NAMALWA (cell line): ENCODE measurements around the gene MYOZ3.

Experiments
- DNase-seq: peaks from one replicate; pipeline ENCODE4 v3.0.0-alpha.2; 2015; ENCODE audit warnings: low spot score

Gene MYOZ3

DNA sequence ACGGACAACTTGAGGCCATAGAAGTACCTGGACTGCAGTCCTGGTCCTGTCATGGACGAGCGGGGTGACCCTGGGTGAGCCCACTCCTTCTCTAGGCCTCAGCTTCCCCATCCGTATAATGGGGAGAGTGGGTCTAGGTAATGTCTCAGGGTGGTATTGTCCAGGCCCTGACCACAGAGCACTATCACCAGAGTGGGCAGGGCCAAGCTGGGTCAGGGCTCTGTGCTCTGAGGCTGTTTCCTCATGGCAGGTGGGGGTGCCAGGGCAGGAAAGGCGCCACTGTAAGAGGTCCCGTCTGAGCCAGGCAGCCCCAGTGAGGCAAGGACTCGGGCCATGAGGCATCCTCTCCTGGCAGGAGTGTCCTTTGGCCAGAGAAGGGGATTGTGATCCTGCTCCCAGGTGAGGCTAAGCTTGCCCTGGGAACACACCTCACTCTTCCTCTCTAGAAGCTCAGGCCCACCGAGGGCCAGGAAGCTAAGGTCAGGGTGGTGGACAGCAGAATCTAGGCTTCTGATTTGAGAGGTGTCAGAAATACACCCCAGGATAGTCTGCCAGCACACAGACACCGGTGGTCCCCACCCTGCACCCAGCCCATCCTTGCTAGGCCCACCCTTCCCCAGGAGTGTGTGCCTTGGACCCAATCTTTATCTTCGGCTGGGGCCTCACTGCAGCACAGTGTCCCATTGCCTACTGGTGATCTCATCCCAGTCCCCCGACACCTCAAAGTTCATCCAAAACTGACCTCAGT, 1.5 kb upstream of the MYOZ3 start:
- DNase-seq: no peak

DNA sequence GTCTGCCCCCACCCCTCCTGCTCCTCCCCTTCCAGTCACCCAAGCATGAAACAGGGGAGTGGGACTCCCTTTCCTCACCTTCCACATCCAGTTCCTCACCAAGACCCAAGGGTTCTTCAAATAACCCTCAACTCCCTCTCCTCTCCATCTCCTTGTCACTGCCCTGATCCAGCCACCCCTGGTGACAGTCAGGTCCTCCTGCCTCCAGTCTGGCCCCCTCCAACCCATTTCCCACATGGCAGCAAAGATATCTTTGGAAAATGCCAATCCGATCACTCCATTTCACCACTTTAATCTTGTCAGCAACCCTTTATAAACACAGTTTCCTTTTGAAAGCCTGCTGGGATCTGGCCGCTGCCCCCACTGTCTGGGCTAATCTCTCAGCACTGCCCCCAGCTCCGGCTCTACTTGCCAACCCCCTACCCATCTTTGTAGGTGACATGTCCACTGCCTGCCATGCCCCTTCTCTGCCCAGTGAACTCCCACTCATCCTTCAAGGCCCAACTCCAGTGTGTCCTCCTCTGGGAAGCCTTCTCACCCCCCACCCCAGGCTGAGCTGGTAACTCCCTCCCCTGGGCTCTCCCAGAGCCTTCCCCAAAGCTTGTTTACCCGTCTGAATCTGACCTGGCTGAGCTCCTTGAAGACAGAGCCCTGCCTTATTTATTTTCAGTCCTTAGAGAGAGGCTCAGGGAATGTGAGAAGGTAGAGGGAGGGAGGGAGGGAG, 781 bp upstream of the MYOZ3 start:
- no peak for DNase-seq

DNA sequence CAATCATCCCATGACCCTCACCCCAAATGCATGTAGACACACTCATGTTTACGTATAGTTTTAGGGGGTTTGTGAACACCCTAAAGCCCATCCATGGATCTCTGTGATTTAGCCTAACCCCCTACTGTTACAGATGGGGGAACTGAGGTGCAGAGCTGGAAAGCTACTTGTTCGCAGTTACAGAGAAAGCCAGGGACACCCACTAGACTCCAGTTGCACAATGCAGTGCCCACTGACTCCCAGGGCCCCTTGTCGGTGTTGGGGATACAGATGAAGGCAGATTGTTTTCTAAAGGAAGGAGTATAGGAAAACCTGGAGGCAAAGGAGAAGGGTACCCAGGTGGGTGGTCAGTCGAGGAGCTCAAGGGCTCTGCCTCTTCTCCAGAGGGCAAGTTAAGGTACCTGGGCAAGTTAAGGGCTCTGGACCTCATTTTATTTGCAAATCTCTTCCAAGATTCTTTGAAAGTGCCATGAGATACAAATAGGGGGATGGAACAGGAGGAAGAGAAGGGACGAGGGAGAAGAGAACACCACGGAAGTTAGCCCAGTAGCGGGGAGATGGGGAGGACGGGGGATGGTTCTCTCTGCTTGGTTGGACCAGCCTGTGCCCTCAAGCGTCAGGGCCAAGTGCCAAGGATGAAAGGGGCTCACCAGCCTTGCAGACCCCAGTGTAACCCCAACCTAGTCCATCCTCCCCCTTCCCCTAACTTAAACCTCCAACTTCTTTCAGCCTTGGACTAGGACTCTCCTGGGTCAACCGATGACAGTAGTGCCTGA, 958 bp downstream of the MYOZ3 start:
- no peak for DNase-seq

DNA sequence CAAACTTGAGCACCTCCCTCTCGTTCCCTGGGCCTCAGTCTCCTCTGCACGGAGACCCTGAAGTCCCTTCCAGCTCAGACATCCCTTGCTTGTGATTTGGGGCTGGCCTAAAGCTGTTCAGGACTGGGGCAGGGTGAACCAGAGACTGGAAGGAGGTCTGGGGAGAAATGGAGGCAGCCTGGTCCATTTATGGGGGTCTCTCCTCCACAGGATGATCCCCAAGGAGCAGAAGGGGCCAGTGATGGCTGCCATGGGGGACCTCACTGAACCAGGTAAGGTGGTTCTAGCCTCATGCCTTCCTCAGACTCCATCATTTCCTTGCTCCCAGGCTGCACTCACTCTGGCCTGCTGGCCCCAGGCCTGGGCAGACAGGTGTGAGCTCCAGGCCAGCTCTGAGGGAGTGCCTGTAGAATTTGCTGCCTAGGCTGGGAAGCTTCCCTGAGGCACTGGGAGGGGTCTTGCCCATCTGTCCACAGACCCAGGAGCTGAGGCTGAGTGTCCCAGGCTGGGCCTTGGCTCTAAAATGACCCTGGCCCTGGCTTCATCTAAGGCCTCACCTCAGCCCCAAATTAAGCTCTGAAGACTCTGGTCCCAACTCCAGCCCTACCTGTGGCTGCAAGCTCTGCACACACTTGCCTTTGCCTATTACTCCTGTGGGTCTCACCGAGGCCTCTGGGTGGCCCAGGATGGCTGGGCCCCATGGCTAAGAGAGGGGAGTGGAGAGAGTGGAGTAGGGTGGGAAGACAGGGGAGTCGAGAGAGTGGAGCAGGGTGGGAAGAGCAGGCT, 1.9 kb downstream of the MYOZ3 start:
- no peak for DNase-seq

DNA sequence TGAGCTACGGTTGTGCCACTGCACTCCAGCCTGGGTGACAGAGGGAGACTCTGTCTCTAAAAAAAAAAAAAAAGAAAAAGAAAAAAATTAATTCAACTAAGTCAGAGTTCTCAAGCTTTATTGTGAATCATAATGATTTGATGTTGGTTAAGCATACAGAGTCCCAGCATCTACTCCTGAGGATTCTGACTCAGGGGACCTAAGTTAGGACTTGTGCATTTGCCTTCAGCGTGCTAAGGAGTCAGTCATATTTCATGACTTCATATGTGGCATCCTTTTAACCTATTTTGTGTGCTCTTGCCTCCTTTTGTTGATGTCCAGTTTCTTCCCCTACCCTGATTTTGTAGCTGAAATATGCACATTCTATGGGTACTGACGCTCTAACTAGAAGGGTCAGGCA, 2.9 kb downstream of the MYOZ3 start:
- DNase-seq: no peak

DNA sequence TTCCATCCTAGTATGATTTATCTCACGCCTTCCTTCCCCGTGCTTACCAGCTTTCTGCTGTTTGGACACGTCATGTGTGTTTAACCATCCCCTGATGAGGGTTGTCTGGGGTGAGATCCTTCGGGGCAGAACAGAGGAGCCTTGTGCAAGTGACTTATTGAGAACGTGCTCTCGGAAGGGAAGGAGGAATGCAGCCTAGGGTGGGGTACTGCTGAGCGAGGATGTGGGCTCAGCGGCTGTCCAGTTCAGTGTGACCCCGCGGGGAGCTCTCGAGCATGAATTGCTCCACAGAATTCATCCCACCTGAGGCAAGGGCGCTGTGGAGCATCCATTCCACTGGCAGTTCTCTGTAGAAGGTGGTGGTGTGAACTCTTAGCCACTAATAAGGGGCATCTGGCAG, 4.0 kb downstream of the MYOZ3 start:
- DNase-seq: no peak

DNA sequence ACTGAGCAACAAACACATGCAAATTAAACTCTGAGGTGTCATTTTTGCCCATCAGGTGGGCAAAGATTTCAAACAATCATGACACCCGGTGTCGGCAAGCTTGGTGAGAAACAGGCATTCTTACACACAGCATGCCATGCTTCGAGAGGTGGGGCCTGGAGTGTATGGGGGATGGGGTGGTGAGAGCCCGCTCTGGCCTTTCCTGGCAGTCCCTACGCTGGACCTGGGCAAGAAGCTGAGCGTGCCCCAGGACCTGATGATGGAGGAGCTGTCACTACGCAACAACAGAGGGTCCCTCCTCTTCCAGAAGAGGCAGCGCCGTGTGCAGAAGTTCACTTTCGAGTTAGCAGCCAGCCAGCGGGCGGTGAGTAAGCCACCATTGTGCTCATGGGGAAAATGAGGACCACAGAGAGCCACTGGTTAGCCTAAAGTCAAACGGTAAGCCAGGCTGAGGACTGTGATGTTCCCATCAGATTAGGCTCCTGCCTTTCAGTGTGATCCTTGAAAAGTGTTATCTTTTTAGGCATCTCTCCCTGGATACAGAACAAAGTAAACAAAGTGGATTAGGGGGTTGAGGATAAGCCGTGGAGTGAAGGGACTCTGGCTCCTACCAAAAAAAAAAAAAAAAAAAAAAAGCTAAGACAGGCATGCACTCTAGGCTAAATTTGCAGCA, 9.4 kb downstream of the MYOZ3 start:
- DNase-seq: no peak

DNA sequence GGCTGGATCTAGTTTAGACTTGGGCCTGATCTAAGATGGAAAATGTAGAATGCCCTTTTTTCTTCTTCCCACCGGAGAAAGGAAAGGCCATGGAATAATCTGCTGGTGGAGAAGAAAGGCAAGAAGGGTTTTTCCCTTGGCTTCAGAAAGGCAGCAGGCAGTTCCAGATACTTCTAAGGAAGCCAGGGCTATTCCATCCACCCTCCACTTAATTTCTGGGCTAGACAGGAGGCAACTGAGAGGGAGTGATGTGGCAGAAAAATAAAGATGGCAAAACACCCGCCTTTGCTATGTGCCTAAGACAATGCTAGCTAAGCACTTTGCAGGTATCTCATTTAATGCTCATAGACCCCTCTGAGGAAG, 9.9 kb downstream of the MYOZ3 start:
- DNase-seq: no peak

DNA sequence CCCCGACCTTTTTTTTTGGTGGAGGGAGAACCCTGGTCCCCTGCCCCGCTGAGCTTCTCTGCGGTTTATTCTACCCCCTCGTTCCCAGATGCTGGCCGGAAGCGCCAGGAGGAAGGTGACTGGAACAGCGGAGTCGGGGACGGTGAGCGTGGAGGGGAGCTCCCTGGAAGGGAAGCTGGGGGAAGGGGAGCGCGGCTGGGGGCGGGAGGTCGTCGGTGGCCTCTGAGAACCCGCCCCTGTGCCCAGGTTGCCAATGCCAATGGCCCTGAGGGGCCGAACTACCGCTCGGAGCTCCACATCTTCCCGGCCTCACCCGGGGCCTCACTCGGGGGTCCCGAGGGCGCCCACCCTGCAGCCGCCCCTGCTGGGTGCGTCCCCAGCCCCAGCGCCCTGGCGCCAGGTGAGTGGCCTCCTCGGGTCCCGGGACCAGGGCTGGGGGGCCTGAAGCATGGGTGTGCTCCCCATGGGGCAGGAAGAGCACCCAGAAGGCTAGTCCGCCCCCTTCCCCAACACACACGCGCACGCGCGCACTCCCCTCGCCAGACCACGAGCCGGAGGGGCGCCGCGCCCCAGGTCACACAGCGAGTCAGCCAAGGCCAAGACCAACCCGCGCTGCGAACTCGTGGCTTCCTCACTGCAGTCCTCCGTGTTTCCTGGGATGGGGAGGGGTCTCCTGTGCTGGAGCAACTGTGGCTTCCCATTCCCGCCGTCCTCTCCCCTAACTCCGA, 10.6 kb downstream of the MYOZ3 start:
- DNase-seq: no peak

DNA sequence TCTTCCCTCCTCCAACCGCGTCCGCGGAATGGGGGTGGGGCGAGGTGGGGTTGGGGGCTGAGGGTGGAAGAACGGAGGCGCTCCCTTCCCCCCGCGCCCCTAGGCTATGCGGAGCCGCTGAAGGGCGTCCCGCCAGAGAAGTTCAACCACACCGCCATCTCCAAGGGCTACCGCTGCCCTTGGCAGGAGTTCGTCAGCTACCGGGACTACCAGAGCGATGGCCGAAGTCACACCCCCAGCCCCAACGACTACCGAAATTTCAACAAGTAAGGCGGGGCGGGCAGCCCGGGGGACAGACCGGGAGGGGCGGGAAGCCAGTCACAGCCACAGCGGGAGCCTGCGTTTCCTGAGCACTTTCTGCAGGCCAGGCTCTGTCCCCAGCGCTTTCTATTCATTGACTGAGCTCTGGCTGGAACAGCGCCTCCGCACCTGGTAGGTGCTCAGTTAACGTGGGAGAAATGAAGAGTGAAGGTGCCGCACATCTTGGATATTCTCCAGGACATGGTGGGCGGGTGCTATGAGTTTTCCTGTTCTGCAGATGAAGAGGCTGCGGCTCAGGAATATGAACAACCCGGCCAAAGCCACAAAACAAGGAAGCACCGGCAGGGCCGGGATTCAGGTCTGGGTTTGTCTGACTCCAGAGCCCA, 11.3 kb downstream of the MYOZ3 start:
- no peak for DNase-seq

DNA sequence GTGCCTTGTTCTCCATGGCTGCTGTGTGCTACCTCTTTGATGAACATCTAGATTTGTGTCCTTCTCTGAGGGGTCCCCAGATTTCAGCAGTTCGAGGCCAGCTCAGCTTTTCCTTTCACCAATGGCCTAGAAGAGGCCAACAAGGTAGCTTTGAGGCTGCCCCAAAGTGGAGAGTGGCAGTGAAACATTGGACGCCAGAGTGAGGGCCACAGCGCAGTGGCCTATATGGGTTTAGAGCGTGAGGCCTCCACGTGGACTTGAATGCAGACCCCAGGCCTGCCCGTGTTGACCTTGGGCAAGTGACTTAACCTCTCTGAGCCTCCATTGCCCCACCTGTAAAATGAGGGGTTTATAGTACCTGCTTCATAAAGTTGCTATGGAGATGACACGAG, 11.8 kb downstream of the MYOZ3 start:
- DNase-seq: no peak

DNA sequence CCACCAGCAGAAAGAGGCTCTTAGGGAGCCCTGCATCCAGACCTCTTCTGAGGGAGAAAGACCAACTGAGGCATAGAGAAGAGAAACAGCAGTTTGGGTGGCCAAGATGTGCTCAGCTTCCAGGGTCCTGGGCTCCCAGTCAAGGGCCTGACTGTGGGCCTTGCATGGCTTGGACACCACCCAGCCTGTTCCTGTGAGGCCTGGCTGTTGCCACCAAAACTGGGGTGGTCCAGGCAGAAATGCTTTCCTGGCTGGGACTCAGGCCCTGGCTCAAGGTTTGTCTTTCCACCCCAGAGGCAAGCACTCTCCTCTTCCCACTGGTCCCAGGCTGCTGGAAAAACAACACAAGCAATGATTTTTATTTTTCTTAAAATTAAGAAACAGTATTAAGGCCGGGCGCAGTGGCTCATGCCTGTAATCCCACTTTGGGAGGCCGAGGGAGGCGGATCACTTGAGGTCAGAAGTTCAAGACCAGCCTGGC, 13.3 kb downstream of the MYOZ3 start:
- DNase-seq: no peak

DNA sequence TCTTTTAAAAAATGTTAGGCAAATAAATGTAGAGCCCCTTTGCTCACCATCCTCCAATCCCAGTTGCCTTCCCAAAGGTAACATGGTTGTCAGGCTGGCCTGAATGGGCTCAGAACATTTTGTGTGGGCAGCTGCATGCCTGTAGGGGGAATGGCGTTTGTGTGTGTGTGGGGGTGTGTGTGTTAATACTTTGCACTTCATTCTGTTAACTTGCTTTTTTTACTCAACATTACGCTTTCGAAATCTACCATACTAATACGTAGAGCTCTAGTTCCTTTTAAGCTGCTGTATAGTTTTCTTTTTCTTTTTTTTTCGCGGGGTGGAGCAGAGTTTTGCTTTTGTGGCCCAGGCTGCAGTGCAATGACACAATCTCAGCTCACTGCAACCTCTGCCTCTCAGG, 14.0 kb downstream of the MYOZ3 start:
- no peak for DNase-seq

DNA sequence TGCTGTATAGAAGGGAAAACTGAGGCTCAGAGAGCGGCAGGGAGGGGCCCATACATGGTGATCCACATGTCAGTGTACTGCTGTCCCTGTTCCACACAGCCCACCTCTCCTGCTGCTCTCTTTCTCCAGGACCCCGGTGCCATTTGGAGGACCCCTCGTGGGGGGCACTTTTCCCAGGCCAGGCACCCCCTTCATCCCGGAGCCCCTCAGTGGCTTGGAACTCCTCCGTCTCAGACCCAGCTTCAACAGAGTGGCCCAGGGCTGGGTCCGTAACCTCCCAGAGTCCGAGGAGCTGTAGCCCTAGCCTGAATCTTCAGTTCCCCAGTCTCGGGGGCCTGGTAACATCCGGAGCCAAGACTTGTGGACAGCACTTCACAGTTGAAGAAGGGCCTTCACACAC, 15.5 kb downstream of the MYOZ3 start:
- no peak for DNase-seq

DNA sequence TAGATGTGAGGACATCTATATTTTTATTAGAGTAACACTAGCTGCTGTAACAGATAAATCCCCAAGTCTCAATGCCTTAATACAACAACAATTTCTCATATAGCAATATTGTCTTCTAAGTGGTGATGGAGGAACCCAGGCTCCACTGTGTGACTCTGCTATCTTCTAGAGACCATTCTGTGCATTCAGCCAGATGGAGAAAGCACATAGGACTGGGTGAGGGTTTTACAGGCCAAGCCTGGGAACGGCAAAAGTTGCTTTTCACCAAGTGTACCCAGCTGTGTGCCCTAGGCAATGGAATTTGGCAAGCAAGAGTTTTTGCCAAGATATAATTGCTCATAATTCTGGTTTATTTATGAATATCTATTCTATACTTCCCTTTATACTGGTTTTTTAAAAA, 28.1 kb downstream of the MYOZ3 start:
- no peak for DNase-seq

DNA sequence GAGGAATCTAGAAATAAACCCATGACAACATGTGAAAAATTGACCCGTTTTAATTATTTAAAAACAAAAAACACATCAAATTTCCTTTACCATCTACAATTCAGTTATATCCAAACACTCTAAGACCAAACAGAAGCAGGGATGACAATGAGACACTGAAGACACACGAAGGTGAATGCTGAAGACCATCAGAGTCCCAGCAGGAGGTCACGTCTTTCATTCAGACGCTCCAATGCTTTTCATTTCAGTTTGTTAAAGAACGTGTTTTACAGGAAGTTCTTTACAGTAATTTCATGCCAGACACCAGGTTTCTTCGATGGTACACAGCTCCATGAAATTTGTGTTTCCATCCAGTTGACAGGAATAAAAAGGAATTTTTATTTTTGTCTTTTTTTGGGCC, 29.7 kb downstream of the MYOZ3 start:
- DNase-seq: no peak

DNA sequence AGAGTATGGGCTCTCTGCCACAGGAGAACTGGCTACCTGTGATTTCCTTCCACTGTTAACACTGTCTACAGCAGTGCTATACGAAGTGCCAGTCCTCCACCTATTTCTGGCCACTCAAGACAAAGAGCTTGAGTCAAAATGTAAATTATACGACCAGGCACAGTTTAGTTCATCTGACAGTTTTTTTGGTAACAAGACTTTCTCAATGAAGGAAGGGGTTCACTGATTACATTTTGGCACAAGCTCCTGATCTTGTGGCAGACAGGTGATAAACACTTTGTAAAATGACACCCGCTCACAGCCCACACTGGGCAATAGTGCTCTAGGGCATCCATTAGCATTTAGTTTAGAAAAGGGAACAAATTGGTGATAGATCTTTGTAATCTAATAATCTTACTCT, 31.2 kb downstream of the MYOZ3 start:
- DNase-seq: no peak

DNA sequence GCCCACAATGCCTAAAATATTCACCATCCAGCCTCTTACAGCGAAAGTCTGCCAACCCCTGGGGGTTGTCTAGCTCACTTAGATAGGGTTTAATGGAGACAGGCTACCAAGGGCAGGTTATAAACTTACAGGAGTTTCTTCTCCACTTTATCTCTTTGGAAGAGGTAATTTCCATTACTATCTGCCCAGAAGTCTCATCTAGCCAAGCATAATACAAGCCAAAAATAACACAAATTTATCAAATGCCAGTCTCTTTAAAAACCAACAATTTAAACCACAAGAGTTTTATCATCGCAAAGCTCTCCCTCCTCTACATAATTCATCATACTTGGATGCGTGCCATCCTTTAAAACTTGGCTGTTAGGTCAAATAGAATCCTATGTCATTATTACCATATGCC, 33.6 kb downstream of the MYOZ3 start:
- DNase-seq: no peak

DNA sequence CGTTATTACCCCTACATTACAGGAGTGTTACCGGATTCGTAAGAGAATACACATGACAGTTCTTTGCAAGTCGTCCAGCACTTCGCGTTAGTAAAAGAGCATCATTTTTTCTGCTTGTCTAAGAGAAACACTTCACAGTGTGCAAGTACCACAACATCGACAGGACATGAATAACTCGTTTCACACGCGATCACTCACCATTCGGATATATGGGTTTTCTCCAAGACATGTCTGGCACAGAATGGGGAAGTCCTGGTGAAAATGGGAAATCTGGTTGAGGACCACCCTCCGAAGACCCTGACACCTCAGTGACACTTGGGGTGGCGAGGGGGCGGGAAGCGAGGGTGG, 39.2 kb downstream of the MYOZ3 start:
- no peak for DNase-seq

DNA sequence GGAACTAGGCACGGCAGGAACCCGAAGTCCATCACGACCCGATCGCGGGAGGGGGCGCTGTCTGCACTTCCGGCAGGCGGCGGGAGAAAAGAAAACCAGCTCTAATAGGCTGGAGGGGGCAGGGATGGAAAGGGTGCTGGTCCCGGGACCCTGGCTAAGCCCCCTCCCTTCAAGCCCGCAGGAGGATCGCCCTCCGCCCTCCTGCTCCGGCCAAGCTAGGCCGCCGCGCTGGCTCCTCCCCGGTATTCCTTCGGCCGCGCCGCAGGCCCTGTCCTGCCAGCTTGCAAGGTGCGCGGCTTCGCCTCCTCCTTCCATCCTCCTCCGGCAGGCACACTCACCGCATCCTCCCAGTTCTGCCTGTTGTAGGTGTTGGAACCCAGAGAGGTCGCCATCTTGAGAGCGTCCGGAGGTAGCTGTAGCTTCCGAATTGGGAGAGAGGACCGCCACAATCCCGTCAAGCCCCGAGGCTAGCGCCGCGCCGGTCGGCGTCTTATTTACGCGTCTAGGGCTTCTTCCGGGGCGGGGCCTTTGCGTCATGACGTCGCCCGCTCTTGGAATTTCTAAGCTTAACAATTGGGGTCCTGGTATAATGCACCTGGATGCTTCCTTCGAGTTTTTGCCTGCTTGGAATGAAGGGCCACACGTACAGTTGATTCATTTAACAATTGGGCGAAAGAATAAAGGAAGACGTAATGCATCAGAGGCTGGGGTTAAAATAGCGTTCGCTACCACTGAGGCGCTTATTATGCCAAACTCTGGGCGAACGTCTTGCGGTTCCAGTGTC, 39.7 kb downstream of the MYOZ3 start, which contains the start of gene RBM22:
Gene RBM22 (minus strand): TSS at position 469 of the 784 bp plus-strand sequence. CDS start 77 bp downstream, at position 392.
- DNase-seq: peak; percentile 93
